IgD-negative memory B cell (primary cell): ENCODE measurements around the gene CDH8. TPM values are rescaled to one million over a fixed set of nuclear protein-coding genes. Genes with fewer than 3 reads are reported as not detected.

Source experiments
- H3K27ac Mint-ChIP-seq, 3 donors: one replicate each; pipeline ENCODE4 v1.8.0; 2020 to 2022; ENCODE audit warnings: mild to moderate bottlenecking in 3 of 3, mixed read lengths in 3 of 3, moderate library complexity in 1 of 3
- H3K27me3 Mint-ChIP-seq: one replicate; pipeline ENCODE4 v1.8.0; 2021; ENCODE audit warnings: mixed read lengths
- H3K36me3 Mint-ChIP-seq: one replicate; pipeline ENCODE4 v1.8.0; 2020; ENCODE audit warnings: mild to moderate bottlenecking, mixed read lengths
- H3K4me1 Mint-ChIP-seq, 3 donors: one replicate each; pipeline ENCODE4 v1.8.0; 2020 to 2022; ENCODE audit warnings: mixed read lengths in 3 of 3, mild to moderate bottlenecking in 1 of 3
- H3K4me3 Mint-ChIP-seq, 4 donors: one replicate each; pipeline ENCODE4 v1.8.0; 2020 to 2022; ENCODE audit warnings: mild to moderate bottlenecking in 4 of 4, mixed read lengths in 4 of 4, moderate library complexity in 3 of 4
- H3K9me3 Mint-ChIP-seq, 3 donors: one replicate each; pipeline ENCODE4 v1.8.0; 2020 to 2021; ENCODE audit warnings: mixed read lengths in 3 of 3, mild to moderate bottlenecking in 1 of 3
- polyA plus RNA-seq: library from polyadenylated mRNA; unstranded; fragments of 300-500 nt; fragmentation: Illumina TruSeq; gene quantifications from one replicate; pipeline ENCODE4 v1.2.3, GENCODE V29; 2021

The CDH8 gene
- polyA plus RNA-seq, 1 donor from 2014 or later: not detected

GRCh38 chr16:61879306-61879705 lies 156.9 kb downstream of the CDH8 start:
- Mint-ChIP-seq H3K4me3 (no peak overlapping the region), H3K36me3 (no peaks in the 10 kb centered on the region), H3K4me1 (no peaks in the 10 kb centered on the region), H3K27me3 (no peaks in the 10 kb centered on the region), H3K9me3 (peaks cover 7 to 16% (median 10%) of the 10 kb centered on the region in 3 donors), H3K27ac (no peak overlapping the region)

- H3K4me3 Mint-ChIP-seq: no peak overlapping the region
- H3K27ac Mint-ChIP-seq: no peak overlapping the region
- peaks cover 6 to 14% (median 10%) of the 10 kb centered on the region in 3 donors for H3K9me3 Mint-ChIP-seq
- no peaks in the 10 kb centered on the region for H3K36me3 Mint-ChIP-seq
- H3K4me1 Mint-ChIP-seq: no peaks in the 10 kb centered on the region
- no peaks in the 10 kb centered on the region for H3K27me3 Mint-ChIP-seq
Observed at GRCh38 chr16:61877436-61877835, 158.8 kb downstream of the CDH8 start.

- Mint-ChIP-seq H3K27ac (no peak overlapping the region), H3K27me3 (no peaks in the 10 kb centered on the region), H3K36me3 (no peaks in the 10 kb centered on the region), H3K4me3 (no peak overlapping the region), H3K9me3 (peaks cover 0 to 21% (median 4%) of the 10 kb centered on the region in 3 donors), H3K4me1 (no peaks in the 10 kb centered on the region)
Observed at GRCh38 chr16:61872778-61873119, 163.5 kb downstream of the CDH8 start.

GRCh38 chr16:61871837-61872777 lies 164.1 kb downstream of the CDH8 start:
- Mint-ChIP-seq H3K36me3 (no peaks in the 10 kb centered on the region), H3K4me3 (no peak overlapping the region), H3K9me3 (peaks cover 0 to 22% (median 5%) of the 10 kb centered on the region in 3 donors), H3K4me1 (no peaks in the 10 kb centered on the region), H3K27me3 (no peaks in the 10 kb centered on the region), H3K27ac (no peak overlapping the region)

GRCh38 chr16:61862221-61863155 lies 173.8 kb downstream of the CDH8 start:
- Mint-ChIP-seq H3K4me1 (no peaks in the 10 kb centered on the region), H3K36me3 (peaks cover 2% of the 10 kb centered on the region), H3K9me3 (peaks cover 2 to 22% (median 5%) of the 10 kb centered on the region in 3 donors), H3K27me3 (no peaks in the 10 kb centered on the region), H3K27ac (no peak overlapping the region), H3K4me3 (no peak overlapping the region)

GRCh38 chr16:61858988-61859387 lies 177.2 kb downstream of the CDH8 start:
- Mint-ChIP-seq H3K27ac (no peak overlapping the region), H3K4me3 (no peak overlapping the region), H3K36me3 (peaks cover 2% of the 10 kb centered on the region), H3K27me3 (no peaks in the 10 kb centered on the region), H3K4me1 (no peaks in the 10 kb centered on the region), H3K9me3 (peaks cover 2 to 14% (median 4%) of the 10 kb centered on the region in 3 donors)

GRCh38 chr16:61842666-61843065 lies 193.6 kb downstream of the CDH8 start:
- Mint-ChIP-seq H3K4me3 (no peak overlapping the region), H3K36me3 (no peaks in the 10 kb centered on the region), H3K4me1 (no peaks in the 10 kb centered on the region), H3K27me3 (no peaks in the 10 kb centered on the region), H3K9me3 (peaks cover 0 to 6% (median 5%) of the 10 kb centered on the region in 3 donors), H3K27ac (no peak overlapping the region)

GRCh38 chr16:61836804-61837393 lies 199.3 kb downstream of the CDH8 start:
- Mint-ChIP-seq H3K36me3 (no peaks in the 10 kb centered on the region), H3K4me3 (no peak overlapping the region), H3K27me3 (no peaks in the 10 kb centered on the region), H3K27ac (no peak overlapping the region), H3K4me1 (no peaks in the 10 kb centered on the region), H3K9me3 (peaks cover 5 to 17% (median 7%) of the 10 kb centered on the region in 3 donors)

- Mint-ChIP-seq H3K27ac (no peak overlapping the region), H3K36me3 (no peaks in the 10 kb centered on the region), H3K27me3 (no peaks in the 10 kb centered on the region), H3K4me1 (no peaks in the 10 kb centered on the region), H3K9me3 (peaks cover 5 to 24% (median 6%) of the 10 kb centered on the region in 3 donors), H3K4me3 (no peak overlapping the region)
Observed at GRCh38 chr16:61834082-61834481, 202.2 kb downstream of the CDH8 start.

GRCh38 chr16:61831351-61831917 lies 204.8 kb downstream of the CDH8 start:
- no peak overlapping the region for H3K4me3 Mint-ChIP-seq
- no peaks in the 10 kb centered on the region for H3K4me1 Mint-ChIP-seq
- no peaks in the 10 kb centered on the region for H3K36me3 Mint-ChIP-seq
- peaks cover 0 to 26% (median 5%) of the 10 kb centered on the region in 3 donors for H3K9me3 Mint-ChIP-seq
- no peaks in the 10 kb centered on the region for H3K27me3 Mint-ChIP-seq
- no peak overlapping the region for H3K27ac Mint-ChIP-seq

GRCh38 chr16:61829631-61830030 lies 206.6 kb downstream of the CDH8 start:
- peaks cover 0 to 19% (median 3%) of the 10 kb centered on the region in 3 donors for H3K9me3 Mint-ChIP-seq
- no peaks in the 10 kb centered on the region for H3K27me3 Mint-ChIP-seq
- H3K4me3 Mint-ChIP-seq: no peak overlapping the region
- no peaks in the 10 kb centered on the region for H3K4me1 Mint-ChIP-seq
- H3K27ac Mint-ChIP-seq: no peak overlapping the region
- no peaks in the 10 kb centered on the region for H3K36me3 Mint-ChIP-seq

- no peaks in the 10 kb centered on the region for H3K36me3 Mint-ChIP-seq
- H3K27ac Mint-ChIP-seq: no peak overlapping the region
- H3K4me3 Mint-ChIP-seq: no peak overlapping the region
Observed at GRCh38 chr16:61823326-61823725, 212.9 kb downstream of the CDH8 start.

GRCh38 chr16:61820820-61821219 lies 215.4 kb downstream of the CDH8 start:
- H3K27ac Mint-ChIP-seq: no peak overlapping the region
- no peak overlapping the region for H3K4me3 Mint-ChIP-seq
- peaks cover 0 to 18% (median 5%) of the 10 kb centered on the region in 3 donors for H3K9me3 Mint-ChIP-seq
- no peaks in the 10 kb centered on the region for H3K4me1 Mint-ChIP-seq
- no peaks in the 10 kb centered on the region for H3K36me3 Mint-ChIP-seq
- H3K27me3 Mint-ChIP-seq: no peaks in the 10 kb centered on the region

More at GRCh38 chr16:61823326-61823725, 212.9 kb downstream of the CDH8 start:
- no peaks in the 10 kb centered on the region for H3K4me1 Mint-ChIP-seq
- no peaks in the 10 kb centered on the region for H3K27me3 Mint-ChIP-seq
- peaks cover 0 to 22% (median 5%) of the 10 kb centered on the region in 3 donors for H3K9me3 Mint-ChIP-seq

- Mint-ChIP-seq H3K4me3 (no peak overlapping the region), H3K27me3 (no peaks in the 10 kb centered on the region), H3K9me3 (peaks cover 0 to 18% (median 5%) of the 10 kb centered on the region in 3 donors), H3K36me3 (no peaks in the 10 kb centered on the region), H3K4me1 (no peaks in the 10 kb centered on the region), H3K27ac (no peak overlapping the region)
Observed at GRCh38 chr16:61820398-61820797, 215.8 kb downstream of the CDH8 start.
